Stimulated activated CD8-positive, alpha-beta memory T cell treated with anti-CD3 and anti-CD28 coated beads, Interleukin-4, amount 100 ng/mL, for 48 hours (primary cell): ENCODE measurements around the gene CPLX3.
"Not testable (repeated sequence)": the region's sequence is repeated elsewhere in the genome, so short reads cannot be mapped to it uniquely, and the experiment has no call there.

Experiments used
- DNase-seq: peaks from one replicate; pipeline ENCODE4 v3.0.0-alpha.2; 2020

CPLX3 gene

GRCh38 chr15:74826364-74826819 lies at the start of gene CPLX3:
CPLX3 (plus strand) TSS chr15:74826627; CDS start chr15:74826704, 77 bp downstream.
- DNase-seq, result peak; percentile 64

- peak; percentile 63 for DNase-seq
These were observed 49.3 kb upstream of the CPLX3 start for GRCh38 chr15:74776821-74777768.

- DNase-seq, result no peak
These were observed 48.4 kb upstream of the CPLX3 start for GRCh38 chr15:74777769-74778598.

GRCh38 chr15:74778599-74778970 lies 47.8 kb upstream of the CPLX3 start:
- DNase-seq, result no peak

- no peak for DNase-seq
These were observed 47.2 kb upstream of the CPLX3 start for GRCh38 chr15:74779162-74779648.

GRCh38 chr15:74780523-74781430 lies 45.6 kb upstream of the CPLX3 start:
- DNase-seq, result peak; percentile 63

GRCh38 chr15:74781431-74782258 lies 44.8 kb upstream of the CPLX3 start, which contains the start of gene CSK:
CSK (plus strand) TSS chr15:74782080; CDS start chr15:74798298, 16,218 bp downstream.
- peak; percentile 79 for DNase-seq

- DNase-seq, result peak; percentile 68
These were observed 44.0 kb upstream of the CPLX3 start for GRCh38 chr15:74782259-74783071.

GRCh38 chr15:74783072-74783807 lies 43.2 kb upstream of the CPLX3 start:
- DNase-seq, result peak; percentile 59

GRCh38 chr15:74783808-74784175 lies 42.6 kb upstream of the CPLX3 start:
- DNase-seq, result no peak

- DNase-seq, result no peak
These were observed 41.8 kb upstream of the CPLX3 start for GRCh38 chr15:74784426-74785193.

- peak; percentile 63 for DNase-seq
These were observed 41.0 kb upstream of the CPLX3 start for GRCh38 chr15:74785194-74786032.

GRCh38 chr15:74786081-74786480 lies 40.3 kb upstream of the CPLX3 start:
- DNase-seq, result not testable (repeated sequence)

- DNase-seq, result peak; percentile 57
These were observed 39.8 kb upstream of the CPLX3 start for GRCh38 chr15:74786551-74787165.

GRCh38 chr15:74787251-74788041 lies 39.0 kb upstream of the CPLX3 start:
- peak; percentile 94 for DNase-seq

- no peak for DNase-seq
These were observed 38.3 kb upstream of the CPLX3 start for GRCh38 chr15:74788042-74788682.
